WTC11 (cell line): ENCODE results near the gene MAFB.

Experiments
- ELF4 ChIP-seq: sonication (generic); formaldehyde crosslinking; IDR thresholded peaks from 2 replicates; pipeline ENCODE4 v1.8.1; 2022; ENCODE audit warnings: low read depth, mild to moderate bottlenecking, moderate library complexity, missing genetic modification reagents
- ESRRA ChIP-seq: sonication (generic); formaldehyde crosslinking; IDR thresholded peaks from 2 replicates; pipeline ENCODE4 v1.8.1; 2022; ENCODE audit warnings: mild to moderate bottlenecking, missing genetic modification reagents, borderline replicate concordance
- FOXP1 ChIP-seq: sonication (generic); formaldehyde crosslinking; IDR thresholded peaks from 2 replicates; pipeline ENCODE4 v1.8.0; 2022; ENCODE audit warnings: missing genetic modification reagents, mild to moderate bottlenecking, moderate library complexity, borderline replicate concordance
- MAX ChIP-seq: sonication (generic); formaldehyde crosslinking; IDR thresholded peaks from 2 replicates; pipeline ENCODE4 v1.8.0; 2022; ENCODE audit warnings: mild to moderate bottlenecking, missing genetic modification reagents
- NR2C2 ChIP-seq: sonication (generic); formaldehyde crosslinking; IDR thresholded peaks from 2 replicates; pipeline ENCODE4 v1.8.0; 2022; ENCODE audit warnings: mild to moderate bottlenecking, missing genetic modification reagents
- OVOL2 ChIP-seq: fragments of 250-450 bp; sonication (Bioruptor Pico); IDR thresholded peaks from 2 replicates; pipeline ENCODE4 v1.9.0; 2021; ENCODE audit warnings: mild to moderate bottlenecking, borderline replicate concordance
- PRDM15 ChIP-seq: sonication (generic); formaldehyde crosslinking; IDR thresholded peaks from 2 replicates; pipeline ENCODE4 v1.8.0; 2022; ENCODE audit warnings: missing genetic modification reagents
- USF2 ChIP-seq: sonication (generic); formaldehyde crosslinking; IDR thresholded peaks from 2 replicates; pipeline ENCODE4 v1.8.1; 2023; ENCODE audit warnings: mild to moderate bottlenecking, missing genetic modification reagents, moderate library complexity
- ZNF232 ChIP-seq: sonication (generic); formaldehyde crosslinking; IDR thresholded peaks from 2 replicates; pipeline ENCODE4 v1.8.0; 2022; ENCODE audit warnings: mild to moderate bottlenecking, missing genetic modification reagents
- TF ChIP-seq, protein P1 (sequence below): fragments of 200-600 bp; IDR thresholded peaks from 2 replicates; pipeline ENCODE4 v1.8.0; 2022; ENCODE audit warnings: antibody characterized with exemption

DNA sequence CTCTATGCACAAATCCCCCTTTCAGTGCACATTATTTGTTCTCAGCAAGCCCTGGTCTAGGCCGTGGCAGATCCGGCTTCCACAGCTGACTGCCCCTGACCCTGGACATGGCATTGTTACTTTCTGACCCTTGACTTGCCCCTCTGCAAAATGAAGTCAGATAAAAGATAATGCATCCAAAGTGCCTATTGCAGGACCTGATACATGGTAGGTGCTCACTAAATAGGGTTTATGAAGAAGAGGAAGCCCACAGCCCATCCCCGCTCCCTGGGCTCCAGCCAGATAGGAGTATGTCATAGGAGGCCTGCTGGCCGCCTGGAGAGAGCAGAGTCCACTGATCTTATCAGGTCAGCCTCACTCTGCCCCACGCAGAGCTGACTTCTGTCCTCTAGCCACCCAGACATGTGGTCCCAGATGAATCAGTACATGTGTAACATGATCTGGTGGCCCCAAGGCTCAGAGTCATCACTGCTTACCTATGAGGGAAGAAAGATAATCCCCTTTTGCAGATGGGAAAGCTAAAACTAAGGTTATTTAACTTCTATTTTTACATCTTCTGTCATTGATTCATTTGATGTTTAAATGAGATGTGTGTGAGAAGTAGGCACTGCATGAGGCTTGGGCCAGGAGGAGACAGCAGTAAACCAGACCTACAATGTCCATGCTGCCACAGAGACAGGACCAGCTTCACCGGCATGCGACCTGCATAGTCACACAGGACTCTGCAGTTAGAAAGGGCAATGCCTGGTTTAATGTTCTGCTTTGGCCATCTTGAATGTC, 20.4 kb downstream of the MAFB start:
- TF ChIP-seq, protein P1, sequence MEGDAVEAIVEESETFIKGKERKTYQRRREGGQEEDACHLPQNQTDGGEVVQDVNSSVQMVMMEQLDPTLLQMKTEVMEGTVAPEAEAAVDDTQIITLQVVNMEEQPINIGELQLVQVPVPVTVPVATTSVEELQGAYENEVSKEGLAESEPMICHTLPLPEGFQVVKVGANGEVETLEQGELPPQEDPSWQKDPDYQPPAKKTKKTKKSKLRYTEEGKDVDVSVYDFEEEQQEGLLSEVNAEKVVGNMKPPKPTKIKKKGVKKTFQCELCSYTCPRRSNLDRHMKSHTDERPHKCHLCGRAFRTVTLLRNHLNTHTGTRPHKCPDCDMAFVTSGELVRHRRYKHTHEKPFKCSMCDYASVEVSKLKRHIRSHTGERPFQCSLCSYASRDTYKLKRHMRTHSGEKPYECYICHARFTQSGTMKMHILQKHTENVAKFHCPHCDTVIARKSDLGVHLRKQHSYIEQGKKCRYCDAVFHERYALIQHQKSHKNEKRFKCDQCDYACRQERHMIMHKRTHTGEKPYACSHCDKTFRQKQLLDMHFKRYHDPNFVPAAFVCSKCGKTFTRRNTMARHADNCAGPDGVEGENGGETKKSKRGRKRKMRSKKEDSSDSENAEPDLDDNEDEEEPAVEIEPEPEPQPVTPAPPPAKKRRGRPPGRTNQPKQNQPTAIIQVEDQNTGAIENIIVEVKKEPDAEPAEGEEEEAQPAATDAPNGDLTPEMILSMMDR, result no peak
- TF ChIP-seq ZNF232 (CRISPR knock-in tag) (no peak), ESRRA (CRISPR knock-in tag) (no peak), PRDM15 (CRISPR knock-in tag) (no peak), USF2 (CRISPR knock-in tag) (no peak), MAX (CRISPR knock-in tag) (no peak), NR2C2 (CRISPR knock-in tag) (no peak), FOXP1 (CRISPR knock-in tag) (no peak), ELF4 (CRISPR knock-in tag) (no peak), OVOL2 (CRISPR knock-in tag) (no peak)
